PC-3 (cell line): ENCODE measurements around the gene CA10. TPM values are rescaled to one million over a fixed set of nuclear protein-coding genes. Genes with fewer than 3 reads are reported as not detected.

Experiments used
- ATAC-seq: fragments of 200-7000 bp; cut with Tn5 transposase; 2 replicates; pipeline ENCODE4 v1.9.1; 2020; ENCODE audit warnings: mild to moderate bottlenecking, moderate library complexity
- BruUV-seq: library from RNA; stranded (reverse); fragments of 400-500 nt; replicated peaks from 2 replicates; lab custom pipeline; 2021; lab: Mats Ljungman, UMichigan
- CTCF ChIA-PET: fragments of 300-600 bp; sonication (Branson Sonifier 250); formaldehyde crosslinking; loops from one replicate; lab custom pipeline; 2022; ENCODE audit warnings: antibody characterized with exemption; lab: Charles Lee
- POLR2A ChIA-PET: fragments of 300-600 bp; sonication (Branson Sonifier 250); formaldehyde crosslinking; loops from one replicate; lab custom pipeline; 2022; ENCODE audit warnings: antibody characterized with exemption; ENCODE audit not compliant: unreplicated experiment; lab: Charles Lee
- DNase-seq: peaks from one replicate; pipeline ENCODE4 v3.0.0-alpha.2; 2015
- H2AFZ ChIP-seq: fragments of 300-600 bp; sonication (generic); 2 replicates; pipeline ENCODE4 v1.6.0; 2016; ENCODE audit warnings: antibody characterized with exemption, low read length
- H3F3A ChIP-seq: fragments of 300-600 bp; sonication (generic); one replicate; pipeline ENCODE4 v1.6.0; 2017; ENCODE audit warnings: antibody characterized with exemption, low read length, control low read depth, mild to moderate bottlenecking; ENCODE audit not compliant: unreplicated experiment
- H3K27ac ChIP-seq: fragments of 300-600 bp; sonication (generic); 2 replicates; pipeline ENCODE4 v1.5.1; 2016; ENCODE audit warnings: mild to moderate bottlenecking, low read length
- H3K27me3 ChIP-seq: fragments of 300-600 bp; sonication (generic); 2 replicates; pipeline ENCODE4 v1.6.1; 2016; ENCODE audit warnings: low read length, mixed read lengths
- H3K36me3 ChIP-seq: fragments of 300-600 bp; sonication (generic); 2 replicates; pipeline ENCODE4 v1.6.1; 2016; ENCODE audit warnings: low read depth, mixed run types, low read length, mixed read lengths
- H3K4me1 ChIP-seq: fragments of 300-600 bp; sonication (generic); 2 replicates; pipeline ENCODE4 v1.5.1; 2016; ENCODE audit warnings: low read length; ENCODE audit not compliant: insufficient read depth
- H3K4me2 ChIP-seq: fragments of 300-600 bp; sonication (generic); 2 replicates; pipeline ENCODE4 v1.6.0; 2016; ENCODE audit warnings: low read length
- H3K4me3 ChIP-seq: fragments of 300-600 bp; sonication (generic); 2 replicates; pipeline ENCODE4 v1.5.1; 2016; ENCODE audit warnings: mild to moderate bottlenecking, low read length, mixed read lengths
- H3K79me2 ChIP-seq: fragments of 300-600 bp; sonication (generic); 2 replicates; pipeline ENCODE4 v1.6.1; 2017; ENCODE audit warnings: low read length, mixed read lengths
- H3K9ac ChIP-seq: fragments of 300-600 bp; sonication (generic); 2 replicates; pipeline ENCODE4 v1.6.0; 2016; ENCODE audit warnings: mild to moderate bottlenecking, low read length
- H3K9me2 ChIP-seq: fragments of 300-600 bp; sonication (generic); replicated peaks from 2 replicates; pipeline ENCODE4 v1.6.1; 2016; ENCODE audit warnings: mixed run types, low read length, mixed read lengths
- H3K9me3 ChIP-seq: fragments of 300-600 bp; sonication (generic); 2 replicates; pipeline ENCODE4 v1.6.1; 2016; ENCODE audit warnings: low read length, mixed read lengths
- H4K20me1 ChIP-seq: fragments of 300-600 bp; sonication (generic); 2 replicates; pipeline ENCODE4 v1.6.1; 2016; ENCODE audit warnings: low read length, mixed read lengths
- EZH2 ChIP-seq: fragments of 300-600 bp; sonication (generic); IDR thresholded peaks from one replicate; pipeline ENCODE4 v1.6.1; 2017; ENCODE audit warnings: antibody characterized with exemption, mild to moderate bottlenecking, low read length; ENCODE audit not compliant: unreplicated experiment
- EZH2phosphoT487 ChIP-seq: fragments of 300-600 bp; sonication (generic); IDR thresholded peaks from 2 replicates; pipeline ENCODE4 v1.6.1; 2018; ENCODE audit warnings: mild to moderate bottlenecking, antibody characterized with exemption, low read length, borderline replicate concordance
- intact Hi-C: fragments of 100-400 bp; cut with micrococcal nuclease; formaldehyde crosslinking; loops from 2 replicates; pipeline ENCODE4 v1.9.0; 2023
- total RNA-seq: library from RNA; depleted of rRNA; stranded (reverse); fragments of >200 nt; gene quantifications from 2 replicates; pipeline ENCODE4 v1.2.3, GENCODE V29; 2014
- TF ChIP-seq, protein P1 (sequence below): fragments of 300-600 bp; sonication (generic); conservative IDR thresholded peaks from 2 replicates; pipeline ENCODE4 v1.5.1; 2017; ENCODE audit warnings: antibody characterized with exemption, low read depth, mild to moderate bottlenecking, low read length

Gene CA10
- total RNA-seq, 1 experiment from 2014 or later: not detected

DNA sequence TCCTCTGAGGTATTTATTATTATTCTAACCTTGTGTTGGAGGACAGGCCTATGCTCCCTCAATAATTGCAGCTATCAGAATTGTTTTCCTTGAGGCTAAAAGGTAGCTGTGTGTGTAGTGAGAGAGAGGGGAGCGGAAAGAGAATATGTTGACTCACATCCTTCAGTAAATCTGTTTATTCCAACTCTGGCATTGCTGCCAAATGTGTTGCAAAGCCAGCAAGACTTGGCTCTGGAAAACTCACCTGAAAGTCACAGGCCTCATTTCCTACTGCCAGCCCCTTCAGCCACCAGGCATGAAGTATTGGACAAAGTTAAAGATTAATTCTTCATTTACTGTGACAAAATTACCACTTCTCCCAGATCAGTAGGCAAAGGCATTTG is 9.6 kb downstream of the CA10 start:
- H4K20me1 ChIP-seq: no peaks in the 10 kb centered on the region
- intact Hi-C loops: no loop called here
- H2AFZ ChIP-seq: no peak overlapping the region
- H3F3A ChIP-seq: peaks cover 7% of the 10 kb centered on the region
- ChIA-PET POLR2A (no interaction called here), CTCF (no interaction called here)
- H3K9me3 ChIP-seq: no peaks in the 10 kb centered on the region
- peak; percentile 42 for ATAC-seq
- TF ChIP-seq EZH2phosphoT487 (no peak), EZH2 (no peak)
- TF ChIP-seq, protein P1, sequence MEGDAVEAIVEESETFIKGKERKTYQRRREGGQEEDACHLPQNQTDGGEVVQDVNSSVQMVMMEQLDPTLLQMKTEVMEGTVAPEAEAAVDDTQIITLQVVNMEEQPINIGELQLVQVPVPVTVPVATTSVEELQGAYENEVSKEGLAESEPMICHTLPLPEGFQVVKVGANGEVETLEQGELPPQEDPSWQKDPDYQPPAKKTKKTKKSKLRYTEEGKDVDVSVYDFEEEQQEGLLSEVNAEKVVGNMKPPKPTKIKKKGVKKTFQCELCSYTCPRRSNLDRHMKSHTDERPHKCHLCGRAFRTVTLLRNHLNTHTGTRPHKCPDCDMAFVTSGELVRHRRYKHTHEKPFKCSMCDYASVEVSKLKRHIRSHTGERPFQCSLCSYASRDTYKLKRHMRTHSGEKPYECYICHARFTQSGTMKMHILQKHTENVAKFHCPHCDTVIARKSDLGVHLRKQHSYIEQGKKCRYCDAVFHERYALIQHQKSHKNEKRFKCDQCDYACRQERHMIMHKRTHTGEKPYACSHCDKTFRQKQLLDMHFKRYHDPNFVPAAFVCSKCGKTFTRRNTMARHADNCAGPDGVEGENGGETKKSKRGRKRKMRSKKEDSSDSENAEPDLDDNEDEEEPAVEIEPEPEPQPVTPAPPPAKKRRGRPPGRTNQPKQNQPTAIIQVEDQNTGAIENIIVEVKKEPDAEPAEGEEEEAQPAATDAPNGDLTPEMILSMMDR: no peak
- H3K27ac ChIP-seq: peak overlapping the region; percentile 79
- peak; percentile 88 for DNase-seq
- peaks cover 42% of the 10 kb centered on the region for H3K4me1 ChIP-seq
- no peak overlapping the region for H3K9ac ChIP-seq
- H3K27me3 ChIP-seq: no peaks in the 10 kb centered on the region
- no peaks in the 10 kb centered on the region for H3K36me3 ChIP-seq
- H3K4me2 ChIP-seq: peak overlapping the region; percentile 34; the same call in 1 of the 2 replicates
- BruUV-seq: no TSS peak
- H3K4me3 ChIP-seq: no peak overlapping the region
- no peaks in the 10 kb centered on the region for H3K9me2 ChIP-seq
- no peaks in the 10 kb centered on the region for H3K79me2 ChIP-seq

DNA sequence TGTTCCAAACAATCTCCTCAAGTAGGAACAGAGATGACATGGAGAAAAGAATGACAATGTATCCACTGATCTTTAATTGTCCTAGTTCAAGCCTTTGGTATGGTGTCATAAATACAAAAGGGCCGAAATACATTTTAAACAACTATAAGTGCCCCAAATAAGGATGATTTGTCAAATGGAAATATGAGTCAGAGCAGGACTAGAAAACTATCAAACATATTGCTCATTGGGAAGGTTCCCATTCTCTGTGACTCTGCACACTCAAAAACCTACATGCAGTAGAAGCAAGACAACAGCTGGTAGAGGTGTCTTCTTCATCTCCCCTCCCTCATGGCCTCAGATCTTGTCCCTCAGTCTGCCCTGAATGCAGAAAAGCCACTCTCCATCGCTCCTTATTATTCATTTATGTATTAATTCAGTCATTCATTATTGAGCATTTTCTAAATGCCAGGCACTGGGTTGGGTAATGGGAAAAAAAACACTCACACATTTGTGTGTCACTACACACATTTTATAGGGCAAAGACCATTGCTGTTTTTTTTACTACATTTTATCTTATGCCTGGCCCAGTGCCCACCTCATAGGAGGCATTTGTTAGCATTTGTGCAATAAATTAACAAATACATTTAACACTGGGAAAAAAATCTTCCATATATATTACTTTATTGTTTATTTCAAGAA is 10.1 kb downstream of the CA10 start:
- peak overlapping the region; percentile 79 for H3K27ac ChIP-seq
- ATAC-seq: no peak
- H3K4me2 ChIP-seq: peak overlapping the region; percentile 34
- H3K9ac ChIP-seq: peak overlapping the region; percentile 23; the same call in 1 of the 2 replicates
- H3K27me3 ChIP-seq: no peaks in the 10 kb centered on the region
- H3K4me3 ChIP-seq: no peak overlapping the region
- intact Hi-C loops: no loop called here
- CTCF ChIA-PET: no interaction called here
- H3K36me3 ChIP-seq: no peaks in the 10 kb centered on the region
- H3K9me3 ChIP-seq: no peaks in the 10 kb centered on the region
- POLR2A ChIA-PET: no interaction called here
- BruUV-seq: no TSS peak
- peak; percentile 60 for DNase-seq
- no peaks in the 10 kb centered on the region for H4K20me1 ChIP-seq
- peaks cover 42% of the 10 kb centered on the region for H3K4me1 ChIP-seq
- H3K79me2 ChIP-seq: no peaks in the 10 kb centered on the region
- TF ChIP-seq EZH2 (no peak), EZH2phosphoT487 (no peak)
- TF ChIP-seq, protein P1: no peak
- no peak overlapping the region for H2AFZ ChIP-seq
- H3K9me2 ChIP-seq: no peaks in the 10 kb centered on the region
- H3F3A ChIP-seq: peaks cover 7% of the 10 kb centered on the region

DNA sequence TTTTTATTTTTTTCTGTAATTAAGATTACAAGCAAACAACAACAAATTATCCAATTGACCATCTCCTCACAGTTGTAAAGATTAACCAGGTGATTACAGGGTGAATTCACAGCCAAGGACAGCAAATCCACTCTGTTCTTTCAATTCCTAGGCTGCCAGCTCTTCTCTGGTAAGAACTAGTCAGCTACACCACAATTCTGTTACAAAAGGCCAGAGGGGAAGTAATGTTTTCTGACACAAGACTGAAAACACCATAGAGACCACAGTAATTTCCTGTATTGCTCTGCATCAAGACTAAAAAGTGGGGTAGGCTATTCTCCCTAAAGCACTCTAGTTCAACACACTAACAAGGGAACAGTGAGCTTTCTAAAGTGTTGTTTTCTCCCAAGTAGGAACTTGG is 10.6 kb downstream of the CA10 start:
- Histone ChIP-seq H3K4me3 (no peak overlapping the region), H3K36me3 (no peaks in the 10 kb centered on the region), H3K9me2 (no peaks in the 10 kb centered on the region), H3K79me2 (no peaks in the 10 kb centered on the region), H3K27me3 (no peaks in the 10 kb centered on the region), H4K20me1 (no peaks in the 10 kb centered on the region), H3F3A (peaks cover 7% of the 10 kb centered on the region), H3K4me2 (peak overlapping the region; percentile 34), H2AFZ (no peak overlapping the region), H3K9ac (peak overlapping the region; percentile 23; the same call in 1 of the 2 replicates), H3K9me3 (no peaks in the 10 kb centered on the region), H3K27ac (peak overlapping the region; percentile 79), H3K4me1 (peaks cover 42% of the 10 kb centered on the region)
- ChIA-PET CTCF (no interaction called here), POLR2A (no interaction called here)
- DNase-seq (peak; percentile 36), ATAC-seq (no peak)
- intact Hi-C loops: no loop called here
- TF ChIP-seq, protein P1: no peak
- TF ChIP-seq EZH2phosphoT487: no peak
- no peak for TF ChIP-seq EZH2
- no TSS peak for BruUV-seq
